ENCODE results near the gene ZSWIM6. TPM values are rescaled to one million over a fixed set of nuclear protein-coding genes. Genes with fewer than 3 reads are reported as not detected.
A peak's percentile ranks its signal among the peaks of the same experiment; 100 is the strongest.

Gene ZSWIM6
- total RNA-seq, 1 donor from 2014 or later = 50.2 TPM

DNA sequence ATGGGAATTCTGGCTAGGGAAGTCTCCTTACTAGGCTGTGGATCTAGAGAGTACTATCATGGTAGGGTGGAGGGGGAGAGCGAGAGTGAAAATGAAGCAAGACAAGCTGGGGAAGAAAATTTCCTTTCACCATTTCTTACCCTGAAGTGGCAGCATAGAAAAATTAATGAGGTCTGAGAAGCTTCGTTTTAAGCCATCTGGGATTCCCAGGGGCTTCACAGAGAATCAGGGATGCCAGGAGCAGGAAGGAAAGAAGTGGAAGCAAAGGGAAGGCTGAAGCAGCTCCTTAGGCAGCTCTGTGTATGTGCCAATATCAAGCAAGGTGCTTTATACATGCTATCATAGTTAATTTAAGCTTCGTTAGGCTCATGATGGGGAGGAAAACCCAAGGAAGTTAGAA, 169.9 kb downstream of the ZSWIM6 start:
- Mint-ChIP-seq H3K27ac (ENCODE audit: unreplicated experiment) (peak overlapping the region; percentile 80), H3K27me3 (ENCODE audit: unreplicated experiment) (peaks cover 4% of the 10 kb centered on the region), H3K9me3 (ENCODE audit: unreplicated experiment) (no peaks in the 10 kb centered on the region), H3K4me3 (ENCODE audit: unreplicated experiment) (peak overlapping the region; percentile 53), H3K36me3 (ENCODE audit: unreplicated experiment) (no peaks in the 10 kb centered on the region), H3K4me1 (ENCODE audit: low read depth, unreplicated experiment) (peaks cover 29% of the 10 kb centered on the region)
- TF ChIP-seq, protein P1, sequence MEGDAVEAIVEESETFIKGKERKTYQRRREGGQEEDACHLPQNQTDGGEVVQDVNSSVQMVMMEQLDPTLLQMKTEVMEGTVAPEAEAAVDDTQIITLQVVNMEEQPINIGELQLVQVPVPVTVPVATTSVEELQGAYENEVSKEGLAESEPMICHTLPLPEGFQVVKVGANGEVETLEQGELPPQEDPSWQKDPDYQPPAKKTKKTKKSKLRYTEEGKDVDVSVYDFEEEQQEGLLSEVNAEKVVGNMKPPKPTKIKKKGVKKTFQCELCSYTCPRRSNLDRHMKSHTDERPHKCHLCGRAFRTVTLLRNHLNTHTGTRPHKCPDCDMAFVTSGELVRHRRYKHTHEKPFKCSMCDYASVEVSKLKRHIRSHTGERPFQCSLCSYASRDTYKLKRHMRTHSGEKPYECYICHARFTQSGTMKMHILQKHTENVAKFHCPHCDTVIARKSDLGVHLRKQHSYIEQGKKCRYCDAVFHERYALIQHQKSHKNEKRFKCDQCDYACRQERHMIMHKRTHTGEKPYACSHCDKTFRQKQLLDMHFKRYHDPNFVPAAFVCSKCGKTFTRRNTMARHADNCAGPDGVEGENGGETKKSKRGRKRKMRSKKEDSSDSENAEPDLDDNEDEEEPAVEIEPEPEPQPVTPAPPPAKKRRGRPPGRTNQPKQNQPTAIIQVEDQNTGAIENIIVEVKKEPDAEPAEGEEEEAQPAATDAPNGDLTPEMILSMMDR (IDR thresholded peaks at IDR 0.05; ENCODE audit: partially characterized antibody, unreplicated experiment) = no peak
- DNase-seq = no peak

DNA sequence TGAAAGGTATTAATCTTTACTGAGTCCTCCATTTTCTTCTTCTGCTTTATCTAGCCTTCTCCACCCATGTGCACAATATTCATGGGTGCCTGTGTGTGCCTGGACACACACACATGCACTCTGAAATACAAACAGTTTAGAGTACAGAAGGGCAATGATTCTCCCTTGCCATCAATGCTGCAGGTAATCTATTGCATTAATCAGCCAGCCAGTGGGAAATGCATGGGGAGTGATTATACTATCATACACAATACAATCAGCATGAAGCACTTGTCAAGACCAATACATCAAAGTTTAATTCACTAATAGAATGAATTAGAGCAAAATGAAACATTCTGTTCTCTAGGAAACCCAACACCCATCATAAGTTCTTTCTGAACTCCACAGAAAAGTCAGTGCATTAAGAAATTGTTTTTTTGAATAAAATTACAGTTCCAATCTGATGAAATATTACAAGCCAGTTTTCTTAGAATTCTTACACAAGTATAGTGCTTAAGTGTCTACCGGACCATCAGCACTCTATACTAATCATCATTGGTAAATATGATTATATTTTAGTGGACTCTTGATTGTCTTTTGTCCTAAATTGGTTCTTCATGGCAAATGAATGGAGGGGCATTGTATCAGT, 172.2 kb downstream of the ZSWIM6 start:
- no peak overlapping the region for H3K4me3 Mint-ChIP-seq (ENCODE audit: unreplicated experiment)

DNA sequence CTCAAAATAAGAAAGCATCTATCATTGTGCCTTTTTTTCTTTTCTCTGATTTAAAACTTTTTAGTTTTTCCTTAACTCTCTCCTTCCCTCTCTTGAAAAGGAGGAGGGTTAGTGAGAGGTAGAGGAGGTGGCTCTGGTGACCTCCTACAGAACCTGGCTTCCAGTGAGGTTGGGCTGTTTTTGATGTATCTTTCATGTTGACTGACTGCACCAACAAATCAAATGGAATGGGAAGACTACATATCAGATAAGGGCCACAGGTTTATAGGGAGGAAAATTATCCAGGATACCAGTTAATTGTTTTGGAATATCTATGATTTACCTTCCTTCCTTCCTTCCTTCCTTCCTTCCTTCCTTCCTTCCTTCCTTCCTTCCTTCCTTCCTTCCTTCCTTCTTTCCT, 173.2 kb downstream of the ZSWIM6 start:
- H3K27ac Mint-ChIP-seq (ENCODE audit: unreplicated experiment) = no peak overlapping the region
- no peak for DNase-seq
- H3K4me3 Mint-ChIP-seq (ENCODE audit: unreplicated experiment) = no peak overlapping the region

More for the DNA sequence above, 172.2 kb downstream of the ZSWIM6 start:
- H3K9me3 Mint-ChIP-seq (ENCODE audit: unreplicated experiment) = peaks cover 1% of the 10 kb centered on the region
- peaks cover 4% of the 10 kb centered on the region for H3K27me3 Mint-ChIP-seq (ENCODE audit: unreplicated experiment)
- no peaks in the 10 kb centered on the region for H3K36me3 Mint-ChIP-seq (ENCODE audit: unreplicated experiment)
- DNase-seq = no peak
- no peak overlapping the region for H3K27ac Mint-ChIP-seq (ENCODE audit: unreplicated experiment)
- TF ChIP-seq, protein P1 (IDR thresholded peaks at IDR 0.05; ENCODE audit: partially characterized antibody, unreplicated experiment) = no peak
- H3K4me1 Mint-ChIP-seq (ENCODE audit: low read depth, unreplicated experiment) = peaks cover 24% of the 10 kb centered on the region

DNA sequence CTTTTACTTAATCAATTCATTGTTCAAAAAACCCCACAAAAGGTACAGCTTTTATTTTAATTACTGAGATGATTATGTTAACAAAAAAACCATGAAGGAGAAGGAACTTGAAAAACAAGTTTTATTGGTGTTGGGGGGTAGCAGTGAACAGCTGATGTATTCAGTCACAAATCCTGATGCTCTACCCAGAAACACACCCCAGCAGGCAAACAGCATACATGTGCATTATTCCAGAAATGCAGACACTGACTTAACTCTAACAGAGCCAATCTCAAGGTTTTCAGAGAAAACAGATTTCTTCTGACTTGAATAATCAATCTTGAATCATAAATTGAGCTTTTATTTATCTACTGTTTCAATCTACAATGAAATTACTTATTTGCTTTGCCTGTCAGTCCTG, 175.2 kb downstream of the ZSWIM6 start:
- Mint-ChIP-seq H3K27ac (ENCODE audit: unreplicated experiment) (no peak overlapping the region), H3K4me3 (ENCODE audit: unreplicated experiment) (no peak overlapping the region), H3K9me3 (ENCODE audit: unreplicated experiment) (peaks cover 3% of the 10 kb centered on the region), H3K36me3 (ENCODE audit: unreplicated experiment) (no peaks in the 10 kb centered on the region), H3K4me1 (ENCODE audit: low read depth, unreplicated experiment) (peaks cover 13% of the 10 kb centered on the region), H3K27me3 (ENCODE audit: unreplicated experiment) (peaks cover 4% of the 10 kb centered on the region)
- TF ChIP-seq, protein P1 (IDR thresholded peaks at IDR 0.05; ENCODE audit: partially characterized antibody, unreplicated experiment) = no peak
- DNase-seq = no peak

More for the DNA sequence above, 173.2 kb downstream of the ZSWIM6 start:
- H3K27me3 Mint-ChIP-seq (ENCODE audit: unreplicated experiment) = peaks cover 5% of the 10 kb centered on the region
- H3K9me3 Mint-ChIP-seq (ENCODE audit: unreplicated experiment) = peaks cover 1% of the 10 kb centered on the region
- no peaks in the 10 kb centered on the region for H3K36me3 Mint-ChIP-seq (ENCODE audit: unreplicated experiment)
- TF ChIP-seq, protein P1 (IDR thresholded peaks at IDR 0.05; ENCODE audit: partially characterized antibody, unreplicated experiment) = no peak
- peaks cover 24% of the 10 kb centered on the region for H3K4me1 Mint-ChIP-seq (ENCODE audit: low read depth, unreplicated experiment)

DNA sequence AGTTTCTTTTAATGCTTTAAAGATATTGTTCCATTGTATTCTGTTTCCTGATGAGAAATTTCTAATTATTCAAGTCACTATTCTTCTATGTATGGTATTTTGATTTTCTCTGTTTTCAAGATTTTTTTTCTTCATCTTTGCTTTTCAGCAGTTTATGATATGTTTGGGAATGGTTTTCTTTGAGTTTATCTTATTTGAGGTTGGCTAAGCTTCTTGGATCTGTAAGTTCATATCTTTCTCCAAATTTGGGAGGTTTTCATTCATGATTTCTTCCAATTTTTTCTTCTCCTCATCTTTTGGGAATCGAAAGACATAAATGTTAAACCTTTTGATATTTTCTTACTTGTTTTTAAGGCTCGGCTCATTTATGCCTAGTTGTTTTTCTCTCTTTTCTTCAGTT, 184.9 kb downstream of the ZSWIM6 start:
- no peak for DNase-seq
- H3K4me1 Mint-ChIP-seq (ENCODE audit: low read depth, unreplicated experiment) = no peaks in the 10 kb centered on the region
- H3K9me3 Mint-ChIP-seq (ENCODE audit: unreplicated experiment) = peaks cover 3% of the 10 kb centered on the region
- TF ChIP-seq, protein P1 (IDR thresholded peaks at IDR 0.05; ENCODE audit: partially characterized antibody, unreplicated experiment) = no peak
- no peaks in the 10 kb centered on the region for H3K36me3 Mint-ChIP-seq (ENCODE audit: unreplicated experiment)
- H3K27ac Mint-ChIP-seq (ENCODE audit: unreplicated experiment) = no peak overlapping the region
- H3K4me3 Mint-ChIP-seq (ENCODE audit: unreplicated experiment) = no peak overlapping the region
- H3K27me3 Mint-ChIP-seq (ENCODE audit: unreplicated experiment) = peaks cover 4% of the 10 kb centered on the region

Data from glutamatergic neuron (in vitro differentiated cells).